ENCODE results near the gene CTSW. TPM values are rescaled to one million over a fixed set of nuclear protein-coding genes. Genes with fewer than 3 reads are reported as not detected.

Gene CTSW
- total RNA-seq, 1 experiment from 2014 or later, result not detected

DNA sequence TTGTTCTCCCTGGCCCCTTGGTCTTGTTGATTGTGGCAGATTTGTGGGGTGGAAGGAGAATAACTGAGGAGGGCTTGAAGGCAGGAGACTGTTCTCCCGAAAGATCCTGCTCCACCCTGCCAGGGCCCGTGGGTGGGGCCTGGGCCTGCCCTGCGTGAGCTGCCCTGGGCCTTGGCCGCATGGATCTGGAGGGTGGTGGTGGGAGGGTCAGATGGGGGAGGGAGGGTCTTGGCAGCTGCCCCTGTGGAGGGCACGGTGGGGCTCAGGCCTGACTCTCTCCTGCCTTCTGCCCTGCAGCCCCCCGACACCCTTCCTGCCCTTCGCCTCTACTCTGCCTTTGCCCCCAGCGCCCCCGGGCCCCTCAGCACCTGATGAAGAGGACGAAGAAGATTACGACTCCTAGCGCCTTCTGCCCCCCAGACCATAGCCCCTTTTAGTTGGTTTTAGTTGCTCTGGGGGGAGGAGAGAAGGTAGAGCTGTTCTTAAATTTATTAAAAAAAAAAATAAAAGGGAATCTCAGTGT, 41.5 kb downstream of the CTSW start:
- Histone ChIP-seq H3K4me3 (peak overlapping the region; percentile 84; the same call in 1 of the 2 replicates), H3K36me3 (peaks cover 65% of the 10 kb centered on the region), H3K27me3 (no peaks in the 10 kb centered on the region), H3K9me3 (no peaks in the 10 kb centered on the region)
- DNase-seq, result no peak

DNA sequence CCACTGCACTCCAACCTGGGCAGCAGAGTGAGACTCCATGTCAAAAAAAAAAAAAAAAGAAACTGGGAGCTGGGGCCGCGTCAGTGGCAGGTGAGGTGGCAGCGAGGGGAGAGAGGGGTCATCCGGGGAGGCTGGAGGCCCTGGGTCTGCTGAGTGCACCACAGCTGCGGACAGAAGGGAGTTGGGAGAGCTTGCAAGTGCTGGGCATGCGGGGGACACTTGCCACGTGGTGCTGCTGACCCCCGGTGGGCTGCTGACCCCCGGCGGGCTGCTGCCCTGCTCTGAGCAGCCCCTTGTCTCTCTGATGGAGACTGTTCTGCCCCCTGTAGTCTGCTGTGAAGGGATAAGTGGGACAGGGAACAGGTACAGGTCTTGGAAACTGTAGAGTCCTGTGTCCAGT, 42.2 kb downstream of the CTSW start:
- peaks cover 62% of the 10 kb centered on the region for H3K36me3 ChIP-seq
- H3K9me3 ChIP-seq, result no peaks in the 10 kb centered on the region
- no peak overlapping the region for H3K4me3 ChIP-seq
- H3K27me3 ChIP-seq, result no peaks in the 10 kb centered on the region
- no peak for DNase-seq

DNA sequence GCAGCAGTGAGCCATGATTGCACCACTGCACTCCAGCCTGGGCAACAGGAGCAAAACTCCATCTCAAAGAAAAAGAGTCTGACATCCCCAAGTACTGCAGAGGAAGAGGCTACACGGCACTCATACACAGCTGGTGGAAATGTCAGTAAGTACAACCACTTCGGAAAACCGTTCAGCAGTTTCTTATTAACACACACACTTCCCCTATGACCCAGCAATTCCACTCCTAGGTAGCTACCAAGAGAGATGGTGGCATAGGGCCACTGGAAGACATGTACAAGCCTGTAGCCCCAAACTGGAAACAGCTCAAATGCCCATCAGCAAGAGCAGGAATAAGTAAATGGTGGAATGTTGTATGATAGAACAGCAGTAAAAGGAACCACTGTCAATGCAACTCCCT, 42.9 kb downstream of the CTSW start:
- Histone ChIP-seq H3K9me3 (no peaks in the 10 kb centered on the region), H3K27me3 (no peaks in the 10 kb centered on the region), H3K4me3 (no peak overlapping the region), H3K36me3 (peaks cover 55% of the 10 kb centered on the region)
- DNase-seq, result no peak

DNA sequence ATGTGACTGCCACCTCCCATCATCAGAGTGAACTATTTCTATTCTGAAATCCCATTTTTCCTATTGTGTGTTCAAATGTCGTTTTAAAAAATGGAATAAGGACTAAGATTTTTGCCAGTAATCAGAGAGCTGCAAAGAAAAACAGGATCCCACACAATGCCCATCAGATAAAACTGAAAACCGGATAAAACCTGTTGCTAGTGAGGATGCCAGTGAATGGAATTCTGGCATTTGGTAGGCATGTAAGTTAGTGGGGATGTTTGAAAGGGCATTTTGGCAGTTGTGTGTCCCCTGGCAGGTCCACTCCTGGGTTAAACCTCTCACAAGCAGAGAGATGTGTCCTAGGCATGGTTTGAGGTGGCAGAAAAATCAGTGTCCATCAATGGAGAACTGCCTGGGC, 45.8 kb downstream of the CTSW start:
- Histone ChIP-seq H3K9me3 (no peaks in the 10 kb centered on the region), H3K27me3 (no peaks in the 10 kb centered on the region), H3K4me3 (no peak overlapping the region), H3K36me3 (peaks cover 38% of the 10 kb centered on the region)
- DNase-seq, result no peak

DNA sequence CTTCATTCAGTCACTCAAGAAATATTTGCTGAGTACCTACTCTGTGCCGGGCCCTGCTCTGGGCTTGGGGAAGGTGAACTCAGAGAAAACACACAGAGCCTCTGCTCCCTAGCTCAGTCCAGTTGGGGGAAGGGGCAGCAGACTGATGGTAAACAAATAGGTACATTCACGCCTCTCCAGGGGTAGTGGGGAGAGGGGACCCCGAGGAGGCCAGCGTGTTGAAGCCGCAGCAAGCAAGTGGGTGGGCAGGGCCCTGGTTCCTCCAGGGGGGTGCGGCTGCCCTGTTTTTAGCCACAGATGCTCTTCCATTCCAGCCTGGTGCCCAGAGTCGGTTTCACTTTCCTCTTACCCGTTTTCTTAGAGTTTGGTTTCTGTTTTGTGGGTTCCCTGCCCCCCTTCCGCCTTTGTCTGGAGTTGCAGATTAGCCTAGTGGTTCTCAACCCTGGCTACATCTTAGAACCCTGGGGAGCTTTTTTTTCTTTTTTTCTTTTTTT, 48.3 kb downstream of the CTSW start:
- H3K4me3 ChIP-seq, result no peak overlapping the region
- H3K36me3 ChIP-seq, result peaks cover 16% of the 10 kb centered on the region
- H3K27me3 ChIP-seq, result no peaks in the 10 kb centered on the region
- no peaks in the 10 kb centered on the region for H3K9me3 ChIP-seq
- DNase-seq, result no peak

DNA sequence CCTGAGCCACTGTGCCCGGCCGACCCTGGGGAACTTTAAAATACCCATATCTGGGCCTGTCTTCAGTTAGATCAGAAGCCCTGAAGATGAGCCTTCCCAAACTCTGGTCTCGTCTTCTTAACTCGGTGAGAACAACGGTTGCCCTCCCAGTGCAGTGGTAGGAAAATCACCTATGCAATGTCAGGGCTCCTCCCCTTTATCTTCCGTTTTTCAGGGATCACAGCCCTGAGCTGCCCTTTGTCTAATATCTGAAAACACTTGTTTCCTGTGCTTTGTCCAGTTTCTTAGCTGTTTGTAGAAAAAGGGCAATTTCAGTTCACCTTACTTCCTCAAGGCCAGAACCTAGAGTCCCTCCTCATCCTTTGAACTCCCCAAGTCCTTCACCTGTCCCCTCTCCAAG, 49.0 kb downstream of the CTSW start:
- Histone ChIP-seq H3K4me3 (no peak overlapping the region), H3K36me3 (peaks cover 9% of the 10 kb centered on the region), H3K9me3 (no peaks in the 10 kb centered on the region), H3K27me3 (no peaks in the 10 kb centered on the region)
- no peak for DNase-seq

DNA sequence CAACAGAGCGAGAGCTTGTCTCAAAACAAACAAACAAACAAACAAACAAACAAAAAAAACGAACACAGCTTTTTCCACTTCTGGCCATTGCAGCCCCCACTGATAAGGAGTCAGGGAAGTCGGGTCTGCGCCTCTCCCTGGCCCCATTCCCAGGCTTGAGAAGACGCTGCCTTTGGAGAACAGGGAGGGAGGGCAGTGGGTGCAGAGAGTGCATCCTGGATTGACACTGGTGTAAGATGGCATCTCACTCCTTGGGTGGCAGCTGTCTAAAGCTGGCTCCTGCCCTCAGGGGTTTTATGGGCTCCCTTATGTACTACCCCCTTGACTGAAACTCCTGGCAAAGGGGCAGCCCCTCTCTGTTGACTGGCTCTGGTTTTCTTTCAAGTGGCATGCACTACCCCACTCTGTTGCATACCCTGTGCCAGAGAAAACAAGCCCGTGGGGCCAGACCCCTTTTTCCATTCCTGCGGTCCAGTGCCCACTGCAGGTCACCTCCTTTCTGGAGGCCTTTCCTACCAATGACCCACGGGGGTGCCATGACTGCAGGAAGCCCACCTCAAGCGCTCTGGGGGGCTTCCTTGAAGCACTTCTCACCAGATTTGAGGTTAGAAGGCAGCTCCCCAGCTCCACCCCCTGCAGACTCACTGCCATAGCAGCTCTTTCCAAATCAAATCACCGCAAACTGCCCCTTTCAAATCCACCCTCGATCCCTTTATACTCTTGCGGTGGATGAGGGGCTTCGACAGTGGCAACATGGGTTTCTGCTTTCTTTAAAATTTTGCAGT, 52.3 kb downstream of the CTSW start:
- no peaks in the 10 kb centered on the region for H3K9me3 ChIP-seq
- H3K36me3 ChIP-seq, result no peaks in the 10 kb centered on the region; the same call in 1 of the 2 replicates
- no peaks in the 10 kb centered on the region for H3K27me3 ChIP-seq
- DNase-seq, result no peak
- H3K4me3 ChIP-seq, result no peak overlapping the region

DNA sequence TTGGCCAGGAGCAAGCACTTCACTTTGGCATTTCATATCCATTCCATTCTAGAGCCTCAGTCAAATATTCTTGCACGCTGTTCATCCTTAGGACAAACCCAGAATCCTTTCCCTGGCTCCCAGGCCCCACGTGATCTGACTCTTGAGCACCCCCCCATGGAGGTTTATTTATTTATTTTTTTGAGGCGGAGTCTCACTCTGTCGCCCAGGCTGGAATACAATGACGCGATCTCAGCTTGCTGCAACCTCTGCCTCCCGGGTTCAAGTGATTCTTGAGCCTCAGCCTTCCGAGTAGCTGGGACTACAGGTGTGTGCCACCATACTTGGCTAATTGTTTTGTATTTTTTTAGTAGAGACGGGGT, 52.9 kb downstream of the CTSW start:
- Histone ChIP-seq H3K36me3 (no peaks in the 10 kb centered on the region), H3K9me3 (no peaks in the 10 kb centered on the region), H3K4me3 (no peak overlapping the region), H3K27me3 (no peaks in the 10 kb centered on the region)
- DNase-seq, result no peak

Other genes starting within 250 kb of the CTSW start
- 28.2 and 33.6 TPM in 2 replicates for gene SIPA1, start 241.7 kb upstream of the CTSW start, total RNA-seq (2014; rRNA removed; shearing (Covaris generic); ENCODE audit: low replicate concordance)
- 42.2 and 56.1 TPM in 2 replicates for gene RELA, start 216.9 kb upstream of the CTSW start, total RNA-seq (2014; rRNA removed; shearing (Covaris generic); ENCODE audit: low replicate concordance)
- 43.5 and 68.8 TPM in 2 replicates for gene KAT5, start 167.6 kb upstream of the CTSW start, total RNA-seq (2014; rRNA removed; shearing (Covaris generic); ENCODE audit: low replicate concordance)
- 28.2 and 73.1 TPM in 2 replicates for gene RNASEH2C, start 159.0 kb upstream of the CTSW start, total RNA-seq (2014; rRNA removed; shearing (Covaris generic); ENCODE audit: low replicate concordance)
- gene AP5B1, start 98.9 kb upstream of the CTSW start, total RNA-seq (2014; rRNA removed; shearing (Covaris generic); ENCODE audit: low replicate concordance), result 5.8 and 7.6 TPM in 2 replicates
- gene OVOL1, start 92.8 kb upstream of the CTSW start, total RNA-seq (2014; rRNA removed; shearing (Covaris generic); ENCODE audit: low replicate concordance), result not detected in 2 replicates
- 0.43 TPM in 1 of 2 replicates, not detected in the other for gene SNX32, start 45.9 kb upstream of the CTSW start, total RNA-seq (2014; rRNA removed; shearing (Covaris generic); ENCODE audit: low replicate concordance)
- 1,413 and 1,905 TPM in 2 replicates for gene CFL1, start 21.7 kb upstream of the CTSW start, total RNA-seq (2014; rRNA removed; shearing (Covaris generic); ENCODE audit: low replicate concordance)
- gene MUS81, start 19.4 kb upstream of the CTSW start, total RNA-seq (2014; rRNA removed; shearing (Covaris generic); ENCODE audit: low replicate concordance), result 25.3 and 45.3 TPM in 2 replicates
- 29.0 and 43.2 TPM in 2 replicates for gene EFEMP2, start 7.0 kb upstream of the CTSW start, total RNA-seq (2014; rRNA removed; shearing (Covaris generic); ENCODE audit: low replicate concordance)
- 105 and 106 TPM in 2 replicates for gene FIBP, start 8.6 kb downstream of the CTSW start, total RNA-seq (2014; rRNA removed; shearing (Covaris generic); ENCODE audit: low replicate concordance)
- gene CCDC85B, start 10.8 kb downstream of the CTSW start, total RNA-seq (2014; rRNA removed; shearing (Covaris generic); ENCODE audit: low replicate concordance), result 99.6 and 131 TPM in 2 replicates
- 37.3 and 54.7 TPM in 2 replicates for gene FOSL1, start 20.6 kb downstream of the CTSW start, total RNA-seq (2014; rRNA removed; shearing (Covaris generic); ENCODE audit: low replicate concordance)
- gene C11orf68, start 39.2 kb downstream of the CTSW start, total RNA-seq (2014; rRNA removed; shearing (Covaris generic); ENCODE audit: low replicate concordance), result 22.0 and 46.6 TPM in 2 replicates
- gene DRAP1, start 39.6 kb downstream of the CTSW start, total RNA-seq (2014; rRNA removed; shearing (Covaris generic); ENCODE audit: low replicate concordance), result 276 and 419 TPM in 2 replicates
- not detected in 2 replicates for gene TSGA10IP, start 65.6 kb downstream of the CTSW start, total RNA-seq (2014; rRNA removed; shearing (Covaris generic); ENCODE audit: low replicate concordance)
- 38.2 and 45.4 TPM in 2 replicates for gene SART1, start 81.9 kb downstream of the CTSW start, total RNA-seq (2014; rRNA removed; shearing (Covaris generic); ENCODE audit: low replicate concordance)
- gene EIF1AD, start 122.3 kb downstream of the CTSW start, total RNA-seq (2014; rRNA removed; shearing (Covaris generic); ENCODE audit: low replicate concordance), result 17.5 and 32.3 TPM in 2 replicates
- 329 and 468 TPM in 2 replicates for gene BANF1, start 122.7 kb downstream of the CTSW start, total RNA-seq (2014; rRNA removed; shearing (Covaris generic); ENCODE audit: low replicate concordance)
- not detected in 2 replicates for gene CST6, start 132.2 kb downstream of the CTSW start, total RNA-seq (2014; rRNA removed; shearing (Covaris generic); ENCODE audit: low replicate concordance)
- 2.4 TPM in 1 of 2 replicates, not detected in the other for gene CATSPER1, start 146.6 kb downstream of the CTSW start, total RNA-seq (2014; rRNA removed; shearing (Covaris generic); ENCODE audit: low replicate concordance)
- not detected in 2 replicates for gene GAL3ST3, start 169.3 kb downstream of the CTSW start, total RNA-seq (2014; rRNA removed; shearing (Covaris generic); ENCODE audit: low replicate concordance)
- 134 and 174 TPM in 2 replicates for gene SF3B2, start 172.5 kb downstream of the CTSW start, total RNA-seq (2014; rRNA removed; shearing (Covaris generic); ENCODE audit: low replicate concordance)
- gene PACS1, start 190.4 kb downstream of the CTSW start, total RNA-seq (2014; rRNA removed; shearing (Covaris generic); ENCODE audit: low replicate concordance), result 2.6 and 11.2 TPM in 2 replicates

Measured in MG63 (cell line).